WERI-Rb-1 (cell line): ENCODE measurements around the gene LYPD8.

Experiments used
- DNase-seq: peaks from one replicate; pipeline ENCODE4 v3.0.0-alpha.2; 2020
- H3K27ac ChIP-seq: fragments of 250-450 bp; sonication (Bioruptor Pico); 2 replicates; pipeline ENCODE4 v1.5.1; 2020; ENCODE audit warnings: mild to moderate bottlenecking, moderate library complexity
- H3K27me3 ChIP-seq: fragments of 250-450 bp; sonication (Bioruptor Pico); 2 replicates; pipeline ENCODE4 v1.5.1; 2021; ENCODE audit warnings: mild to moderate bottlenecking, low read depth, moderate library complexity; ENCODE audit not compliant: insufficient read depth, severe bottlenecking
- H3K36me3 ChIP-seq: fragments of 250-450 bp; sonication (Bioruptor Pico); 2 replicates; pipeline ENCODE4 v1.5.1; 2020; ENCODE audit warnings: mild to moderate bottlenecking, moderate library complexity
- H3K4me3 ChIP-seq: 2 replicates; pipeline ENCODE4 v1.5.1; 2011; ENCODE audit warnings: low read depth, mild to moderate bottlenecking, control low read depth, low read length
- H3K9me3 ChIP-seq: fragments of 250-450 bp; sonication (Bioruptor Pico); 2 replicates; pipeline ENCODE4 v1.5.1; 2021; ENCODE audit warnings: mild to moderate bottlenecking, moderate library complexity; ENCODE audit not compliant: severe bottlenecking
- CTCF ChIP-seq: IDR thresholded peaks from 2 replicates; pipeline ENCODE4 v1.5.1; 2011; ENCODE audit warnings: low read depth, mild to moderate bottlenecking, control low read depth, inconsistent platforms, low read length

LYPD8 gene

DNA sequence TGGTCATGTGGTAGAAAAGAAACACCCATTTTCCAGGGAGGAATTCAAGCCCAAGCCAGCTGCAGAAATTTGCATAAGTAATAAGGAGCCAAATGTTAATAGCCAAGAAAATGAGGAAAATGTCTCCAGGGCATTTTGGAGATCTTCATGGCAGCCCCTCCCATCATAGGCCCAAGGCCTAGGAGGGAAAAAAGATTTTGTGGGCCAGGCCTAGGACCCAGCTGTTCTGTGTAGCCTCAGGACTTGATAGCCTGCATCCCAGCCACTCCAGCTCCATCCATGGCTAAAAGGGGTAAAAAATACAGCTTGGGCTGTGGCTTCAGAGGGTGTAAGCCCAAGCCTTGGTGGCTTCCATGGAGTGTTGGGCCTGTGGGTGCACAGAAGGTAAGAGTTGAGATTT lies 21.4 kb upstream of the LYPD8 start:
- Histone ChIP-seq H3K27ac (no peak overlapping the region), H3K4me3 (no peak overlapping the region), H3K27me3 (peaks cover 91% of the 10 kb centered on the region), H3K9me3 (peaks cover 13% of the 10 kb centered on the region), H3K36me3 (no peaks in the 10 kb centered on the region)
- no peak for DNase-seq
- no peak for TF ChIP-seq CTCF

DNA sequence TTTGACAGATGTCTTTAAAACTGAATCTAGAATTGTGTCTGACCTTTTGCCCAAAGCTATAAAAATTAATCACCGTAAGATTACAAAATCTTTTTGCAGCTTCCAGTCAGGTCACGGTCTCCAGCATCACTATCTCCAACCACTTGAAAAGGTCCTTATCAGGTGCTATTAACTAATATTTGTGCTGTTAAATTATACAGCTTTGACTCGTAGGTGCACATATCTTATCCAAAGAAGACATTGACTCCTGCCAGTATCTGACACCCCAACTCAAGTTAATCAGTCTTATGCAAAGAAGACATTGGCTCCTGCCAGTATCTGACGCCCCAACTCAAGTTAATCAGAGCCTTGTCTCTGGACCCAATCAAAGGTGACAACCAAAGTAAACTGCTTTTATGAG lies 19.9 kb upstream of the LYPD8 start:
- H3K36me3 ChIP-seq, result no peaks in the 10 kb centered on the region
- TF ChIP-seq CTCF, result no peak
- peaks cover 5% of the 10 kb centered on the region for H3K9me3 ChIP-seq
- no peak overlapping the region for H3K4me3 ChIP-seq
- no peak overlapping the region for H3K27ac ChIP-seq
- H3K27me3 ChIP-seq, result peaks cover 92% of the 10 kb centered on the region
- no peak for DNase-seq

DNA sequence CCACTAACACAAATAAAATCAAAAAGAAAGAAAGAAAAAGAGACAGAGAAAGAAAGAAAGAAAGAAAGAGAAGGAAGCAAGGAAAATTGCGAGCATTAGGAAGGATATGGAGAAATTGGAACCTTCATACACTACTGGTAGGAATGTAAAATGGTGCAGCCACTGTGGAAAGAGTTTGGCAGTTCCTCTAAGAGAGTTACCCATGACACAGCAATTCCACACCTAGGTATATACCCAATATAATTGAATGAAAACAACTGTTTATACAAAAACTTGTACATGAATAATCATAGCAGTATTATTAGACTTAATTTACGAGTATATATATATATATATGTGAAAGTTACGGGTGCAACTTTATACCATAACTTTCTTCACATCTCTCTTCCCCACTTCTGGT lies 4.1 kb upstream of the LYPD8 start:
- Histone ChIP-seq H3K27ac (no peak overlapping the region), H3K9me3 (peaks cover 24% of the 10 kb centered on the region), H3K4me3 (no peak overlapping the region), H3K27me3 (peaks cover 82% of the 10 kb centered on the region), H3K36me3 (no peaks in the 10 kb centered on the region)
- no peak for TF ChIP-seq CTCF
- DNase-seq, result no peak

DNA sequence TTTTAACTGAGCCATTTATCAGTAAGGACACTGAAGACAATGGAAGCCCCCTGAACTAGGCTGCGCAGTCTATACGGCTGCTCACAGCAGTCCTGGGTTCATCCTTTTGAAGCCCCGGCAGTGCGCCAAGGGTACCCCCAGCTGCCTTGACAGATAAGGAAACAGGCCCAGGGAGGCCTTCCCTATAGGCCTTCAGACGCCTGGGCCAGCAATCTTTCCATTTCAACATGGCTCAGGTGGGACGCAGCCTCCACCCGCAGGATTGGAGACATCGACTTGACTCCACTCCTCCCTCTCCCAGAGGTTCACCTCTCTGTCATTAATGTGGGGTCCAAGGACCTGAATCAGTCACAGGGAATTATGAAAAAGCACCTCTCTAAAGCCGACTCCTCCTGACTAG lies 2.8 kb upstream of the LYPD8 start:
- no peak for TF ChIP-seq CTCF
- no peak for DNase-seq
- no peaks in the 10 kb centered on the region for H3K36me3 ChIP-seq
- H3K27ac ChIP-seq, result no peak overlapping the region
- H3K4me3 ChIP-seq, result no peak overlapping the region
- peaks cover 82% of the 10 kb centered on the region for H3K27me3 ChIP-seq
- peaks cover 28% of the 10 kb centered on the region for H3K9me3 ChIP-seq

DNA sequence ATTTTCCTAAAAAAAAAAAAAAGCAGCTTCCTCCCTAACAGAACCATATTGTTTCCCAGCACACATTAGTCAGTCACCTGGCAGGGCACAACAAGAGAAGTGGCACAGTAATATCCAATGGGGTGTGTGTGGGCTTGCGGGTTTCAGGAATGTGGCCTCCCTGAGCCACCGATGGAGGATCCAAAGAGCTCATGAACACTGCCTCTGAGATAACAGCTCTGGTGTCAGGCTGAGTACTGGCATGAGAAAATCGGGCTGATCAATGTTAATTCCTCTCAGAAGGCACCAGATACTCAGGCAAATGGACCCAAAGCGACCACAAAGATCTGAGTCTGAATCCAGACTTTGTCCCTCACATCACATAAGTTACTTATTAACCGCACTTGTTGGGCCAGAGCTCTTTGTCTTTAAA lies 2.2 kb upstream of the LYPD8 start:
- TF ChIP-seq CTCF, result no peak
- H3K9me3 ChIP-seq, result peaks cover 28% of the 10 kb centered on the region
- no peak overlapping the region for H3K4me3 ChIP-seq
- H3K27me3 ChIP-seq, result peaks cover 78% of the 10 kb centered on the region
- no peak overlapping the region for H3K27ac ChIP-seq
- no peaks in the 10 kb centered on the region for H3K36me3 ChIP-seq
- DNase-seq, result no peak

GRCh38 chr1:248756636-248757035 lies 1.1 kb upstream of the LYPD8 start:
- no peak for DNase-seq
- H3K36me3 ChIP-seq, result no peaks in the 10 kb centered on the region
- H3K9me3 ChIP-seq, result peaks cover 21% of the 10 kb centered on the region
- no peak overlapping the region for H3K27ac ChIP-seq
- no peak overlapping the region for H3K4me3 ChIP-seq
- TF ChIP-seq CTCF, result no peak
- H3K27me3 ChIP-seq, result peaks cover 80% of the 10 kb centered on the region
